HG03565 (cell line): ENCODE results near the gene TMEM131L.

Experiments
- ATAC-seq: cut with Tn5 transposase; IDR thresholded peaks from one replicate; pipeline ENCODE4 v1.9.1; 2021; ENCODE audit warnings: mild to moderate bottlenecking, moderate library complexity; ENCODE audit not compliant: unreplicated experiment

The TMEM131L gene

GRCh38 chr4:153474251-153474650, 8.1 kb downstream of the TMEM131L start:
- no peak for ATAC-seq

- ATAC-seq = no peak
Observed at GRCh38 chr4:153476829-153477574, 10.8 kb downstream of the TMEM131L start.

GRCh38 chr4:153479101-153479500, 12.9 kb downstream of the TMEM131L start:
- ATAC-seq = no peak

GRCh38 chr4:153480704-153481103, 14.5 kb downstream of the TMEM131L start:
- no peak for ATAC-seq

- ATAC-seq = no peak
Observed at GRCh38 chr4:153481478-153481877, 15.3 kb downstream of the TMEM131L start.

- no peak for ATAC-seq
Observed at GRCh38 chr4:153483432-153484418, 17.6 kb downstream of the TMEM131L start.

- ATAC-seq = no peak
Observed at GRCh38 chr4:153485359-153485758, 19.2 kb downstream of the TMEM131L start.

GRCh38 chr4:153485860-153486259, 19.7 kb downstream of the TMEM131L start:
- ATAC-seq = no peak

GRCh38 chr4:153486281-153487151, 20.4 kb downstream of the TMEM131L start:
- ATAC-seq = no peak

- peak; percentile 39 for ATAC-seq
Observed at GRCh38 chr4:153488006-153488891, 22.1 kb downstream of the TMEM131L start.

- no peak for ATAC-seq
Observed at GRCh38 chr4:153489856-153490558, 23.8 kb downstream of the TMEM131L start.

GRCh38 chr4:153490985-153491483, 24.9 kb downstream of the TMEM131L start:
- ATAC-seq = no peak

GRCh38 chr4:153494562-153494961, 28.4 kb downstream of the TMEM131L start:
- no peak for ATAC-seq

GRCh38 chr4:153495480-153496193, 29.5 kb downstream of the TMEM131L start:
- ATAC-seq = no peak

- ATAC-seq = no peak
Observed at GRCh38 chr4:153497091-153497531, 31.0 kb downstream of the TMEM131L start.

- ATAC-seq = peak; percentile 70
Observed at GRCh38 chr4:153497988-153498967, 32.1 kb downstream of the TMEM131L start.

GRCh38 chr4:153499005-153499404, 32.8 kb downstream of the TMEM131L start:
- no peak for ATAC-seq
